A549 (cell line): Measurements from ENCODE around the gene FRY. TPM values are rescaled to one million over a fixed set of nuclear protein-coding genes. Genes with fewer than 3 reads are reported as not detected.
"Not testable (repeated sequence)": the region's sequence is repeated elsewhere in the genome, so short reads cannot be mapped to it uniquely, and the experiment has no call there.

Experiments used
- ATAC-seq, 2 experiments: fragments of 200-7000 bp in 1 of 2; fragments of >200 bp in 1 of 2; cut with Nextera tagmentation in 1 of 2; cut with Tn5 transposase in 1 of 2; 3 replicates each; pipeline versions ENCODE4 v1.8.0 to v1.9.1; 2018 to 2020; ENCODE audit warnings: mild to moderate bottlenecking in 1 of 2, moderate library complexity in 1 of 2
- CTCF ChIA-PET: fragments of 300-600 bp; sonication (Branson Sonifier 250); formaldehyde crosslinking; extraction: SDS; loops from one replicate; lab custom pipeline; 2021; ENCODE audit warnings: antibody characterized with exemption, inconsistent platforms; lab: Yijun Ruan, JAX
- POLR2A ChIA-PET: fragments of 350-600 bp; formaldehyde crosslinking; extraction: SDS; loops from one replicate; lab custom pipeline; 2021; ENCODE audit warnings: antibody characterized with exemption, inconsistent platforms; lab: Yijun Ruan, JAX
- DNase-seq, 2 experiments: peaks; one replicate each; pipeline versions ENCODE4 v3.0.0 to v3.0.0-alpha.2; 2011 to 2016; ENCODE audit warnings: low read depth in 1 of 2, low spot score in 1 of 2
- FAIRE-seq: peaks from 2 replicates; lab custom pipeline; 2011; peaks lifted over from hg19 to GRCh38; lab: Jason Lieb, UNC
- H3K27ac ChIP-seq, 2 experiments: fragments of >200 bp; sonication (Bioruptor Twin); formaldehyde crosslinking; 3 replicates each; pipeline ENCODE4 v1.5.1; 2016 to 2017
- H3K4me1 ChIP-seq: fragments of >200 bp; sonication (Bioruptor Twin); formaldehyde crosslinking; 3 replicates; pipeline ENCODE4 v1.6.1; 2016
- H3K4me2 ChIP-seq: fragments of >200 bp; sonication (Bioruptor Twin); formaldehyde crosslinking; 3 replicates; pipeline ENCODE4 v1.6.1; 2016
- H3K4me3 ChIP-seq: fragments of >200 bp; sonication (Bioruptor Twin); formaldehyde crosslinking; 3 replicates; pipeline ENCODE4 v1.5.1; 2016
- H3K9me3 ChIP-seq: fragments of >200 bp; sonication (Bioruptor Twin); formaldehyde crosslinking; 3 replicates; pipeline ENCODE4 v1.6.1; 2016
- FOSL2 ChIP-seq, 2 experiments: fragments of 450-650 bp in 1 of 2; fragments of >200 bp in 1 of 2; sonication (Bioruptor Twin) in 1 of 2; formaldehyde crosslinking; IDR thresholded peaks; 2 replicates each; pipeline versions ENCODE4 v1.5.0 to v1.6.1; 2016 to 2020; ENCODE audit warnings: mild to moderate bottlenecking in 1 of 2, moderate library complexity in 1 of 2
- HEYL ChIP-seq: fragments of 250-450 bp; sonication (Bioruptor Pico); IDR thresholded peaks from 2 replicates; pipeline ENCODE4 v1.8.0; 2021; ENCODE audit warnings: mild to moderate bottlenecking, moderate library complexity
- JUN ChIP-seq, 2 experiments: fragments of >200 bp; sonication (Bioruptor Twin); formaldehyde crosslinking; IDR thresholded peaks; 2 replicates in 1 of 2; 3 replicates in 1 of 2; pipeline ENCODE4 v1.6.1; 2016 to 2017
- JUNB ChIP-seq: fragments of >200 bp; sonication (Bioruptor Twin); formaldehyde crosslinking; IDR thresholded peaks from 2 replicates; pipeline ENCODE4 v1.6.1; 2016
- KDM1A ChIP-seq: fragments of 200-600 bp; sonication (generic); IDR thresholded peaks from 2 replicates; pipeline ENCODE4 v1.6.1; 2016; ENCODE audit warnings: low read depth, mild to moderate bottlenecking
- MAFK ChIP-seq: fragments of 450-650 bp; IDR thresholded peaks from 2 replicates; pipeline ENCODE4 v1.6.1; 2014; ENCODE audit not compliant: partially characterized antibody
- POLR2AphosphoS2 ChIP-seq: conservative IDR thresholded peaks from 2 replicates; pipeline ENCODE4 v1.6.1; 2012; ENCODE audit warnings: low read length, improper control_type of control experiment, inconsistent platforms
- RFX5 ChIP-seq: fragments of 450-650 bp; IDR thresholded peaks from 2 replicates; pipeline ENCODE4 v1.7.1; 2014; ENCODE audit warnings: antibody characterized with exemption, mild to moderate bottlenecking, moderate library complexity
- SREBF2 ChIP-seq: fragments of 450-650 bp; IDR thresholded peaks from 2 replicates; pipeline ENCODE4 v1.6.1; 2014; ENCODE audit warnings: mild to moderate bottlenecking, moderate library complexity
- TP53 ChIP-seq: fragments of 250-450 bp; sonication (Bioruptor Pico); IDR thresholded peaks from 2 replicates; pipeline ENCODE4 v1.5.0; 2021; ENCODE audit warnings: mild to moderate bottlenecking, moderate library complexity
- ZSCAN20 ChIP-seq: fragments of 250-450 bp; sonication (Bioruptor Pico); IDR thresholded peaks from 2 replicates; pipeline ENCODE4 v1.8.0; 2022; ENCODE audit warnings: mild to moderate bottlenecking, moderate library complexity
- WGBS: methylation state at CpG from one replicate; pipeline ENCODE4 v1.1.6; 2017; ENCODE audit errors: missing lambda C conversion rate; 5-methylcytosine and 5-hydroxymethylcytosine counted together
- polyA minus RNA-seq: library from RNA; depleted of rRNA, polyadenylated mRNA; stranded (reverse); fragments of >200 nt; gene quantifications from 2 replicates; pipeline ENCODE4 v1.2.3, GENCODE V29; 2011; rRNA and poly(A)+ RNA removed
- polyA plus RNA-seq, 4 experiments: library from polyadenylated mRNA; depleted of rRNA in 3 of 4; stranded (reverse); fragments of >200 nt; fragmentation: RNase III in 1 of 4; extraction: RNeasy Plus Mini Kit Qiagen cat#74134 plus additional on column Dnase treatment in 1 of 4; gene quantifications; 2 replicates in 3 of 4; 3 replicates in 1 of 4; pipeline ENCODE4 v1.2.3, GENCODE V29; 2011 to 2017
- TF ChIP-seq, protein P1 (sequence below): fragments of 250-450 bp; sonication (Bioruptor Pico); IDR thresholded peaks from 2 replicates; pipeline ENCODE4 v1.5.0; 2021; ENCODE audit warnings: mild to moderate bottlenecking, moderate library complexity, borderline replicate concordance
- TF ChIP-seq, protein P2 (sequence below): IDR thresholded peaks from 2 replicates; pipeline ENCODE4 v1.6.1; 2012
- TF ChIP-seq, protein P3 (sequence below): IDR thresholded peaks from 2 replicates; pipeline ENCODE4 v1.6.1; 2012; ENCODE audit warnings: low read depth, borderline replicate concordance

FRY gene
- polyA plus RNA-seq (2011; rRNA removed) (0.26 and 0.57 TPM in 2 replicates), polyA plus RNA-seq (2017; fragmentation: RNase III; extraction: RNeasy Plus Mini Kit Qiagen cat#74134 plus additional on column Dnase treatment) (0.08 TPM in 1 of 3 replicates, not detected in the others), polyA minus RNA-seq (0.88 and 1.7 TPM in 2 replicates)
- 0.03 and 0.05 TPM in 2 replicates for polyA plus RNA-seq (2012; cell fraction: cytosol; rRNA removed)
- 0.01 and 0.07 TPM in 2 replicates for polyA plus RNA-seq (2012; cell fraction: nucleus; rRNA removed)

DNA sequence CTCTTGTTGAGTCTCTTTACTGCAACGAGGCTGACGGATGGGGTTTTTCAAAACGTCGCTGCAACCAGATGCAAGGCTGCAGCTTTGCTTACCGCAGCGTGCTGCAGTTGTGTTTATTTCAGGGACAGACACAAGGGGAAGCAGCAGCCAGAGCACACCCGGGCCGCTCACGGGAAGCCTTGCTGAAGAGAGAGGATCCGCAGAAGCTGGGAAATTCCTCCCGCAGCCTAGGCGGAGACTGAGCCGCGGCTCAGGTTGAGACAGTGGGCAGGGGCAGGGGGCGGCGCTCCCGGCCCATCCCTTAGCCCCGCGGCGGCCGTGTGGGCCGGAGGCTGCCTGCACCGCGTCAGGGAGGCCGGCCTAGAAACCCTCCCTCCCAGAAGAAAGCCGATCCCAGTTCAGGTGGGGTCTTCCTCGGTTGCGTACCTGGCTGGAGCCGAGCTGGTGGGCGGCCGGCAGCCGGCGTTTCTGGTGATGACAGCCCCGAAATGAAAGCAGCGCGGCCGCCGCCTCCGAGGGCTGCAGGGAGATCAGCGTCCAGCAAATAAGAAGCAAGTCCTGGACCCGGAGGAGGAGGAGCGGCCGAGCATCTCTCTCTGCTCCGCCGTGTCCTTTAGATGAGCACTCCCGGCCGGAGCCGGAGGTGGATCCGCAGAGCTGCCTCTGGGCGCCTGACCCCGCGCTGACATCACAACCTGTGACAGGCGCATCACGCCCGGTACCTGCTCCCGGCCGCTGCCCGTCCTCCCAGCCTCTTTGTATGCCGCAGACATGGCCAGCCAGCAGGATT is at the start of gene FRY:
FRY (plus strand) TSS at position 750 of the 790 bp plus-strand sequence; CDS start at position 772, 22 bp downstream.
- DNase-seq (peak; percentile 32 to 41), ATAC-seq (peak; percentile 93 to 96), FAIRE-seq (no peak)
- H3K4me3 ChIP-seq: peak within 1 kb of the TSS; percentile 72
- no peaks in the 10 kb centered on the region for H3K9me3 ChIP-seq
- ChIA-PET CTCF (no interaction called here), POLR2A (interaction anchor here (1.0 kb wide), 1 partner anchor 121 kb away, joined by 3 read pairs; no protein-coding TSS in a partner anchor)
- TF ChIP-seq TP53 (CRISPR knock-in tag) (no peak), HEYL (CRISPR knock-in tag) (no peak), RFX5 (no peak), JUN (IDR thresholded peaks at IDR 0.05) (no peak)
- no peaks in the 10 kb centered on the region; the same call in 2 of the 3 replicates for H3K4me1 ChIP-seq
- peak within 1 kb of the TSS; percentile 94 for H3K4me2 ChIP-seq
- H3K27ac ChIP-seq: peak within 1 kb of the TSS; percentile 30 to 55; a peak in 1 of 6 replicates
- 8% methylated on average over 10 of the region's 59 CpGs for WGBS

DNA sequence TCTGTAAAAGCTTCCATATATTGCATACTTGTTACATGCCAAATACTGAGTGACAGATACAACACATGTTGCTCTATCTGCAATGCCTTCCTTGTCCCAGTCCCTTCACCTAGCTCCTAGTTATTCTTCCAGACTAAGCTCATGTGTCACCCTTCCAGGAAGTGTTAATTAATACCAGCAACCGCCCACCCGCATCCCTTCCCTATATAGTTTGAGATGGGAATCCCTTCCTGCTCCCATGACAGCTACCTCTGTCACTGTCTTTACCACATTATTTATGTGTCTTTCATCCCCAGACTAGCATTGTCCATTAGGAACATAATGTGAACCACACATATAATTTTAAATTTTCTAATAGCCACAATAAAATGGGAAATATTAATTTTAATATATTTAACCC is 49.5 kb upstream of the FRY start:
- ATAC-seq (no peak), FAIRE-seq (no peak), DNase-seq (no peak)
- TF ChIP-seq, protein P1, sequence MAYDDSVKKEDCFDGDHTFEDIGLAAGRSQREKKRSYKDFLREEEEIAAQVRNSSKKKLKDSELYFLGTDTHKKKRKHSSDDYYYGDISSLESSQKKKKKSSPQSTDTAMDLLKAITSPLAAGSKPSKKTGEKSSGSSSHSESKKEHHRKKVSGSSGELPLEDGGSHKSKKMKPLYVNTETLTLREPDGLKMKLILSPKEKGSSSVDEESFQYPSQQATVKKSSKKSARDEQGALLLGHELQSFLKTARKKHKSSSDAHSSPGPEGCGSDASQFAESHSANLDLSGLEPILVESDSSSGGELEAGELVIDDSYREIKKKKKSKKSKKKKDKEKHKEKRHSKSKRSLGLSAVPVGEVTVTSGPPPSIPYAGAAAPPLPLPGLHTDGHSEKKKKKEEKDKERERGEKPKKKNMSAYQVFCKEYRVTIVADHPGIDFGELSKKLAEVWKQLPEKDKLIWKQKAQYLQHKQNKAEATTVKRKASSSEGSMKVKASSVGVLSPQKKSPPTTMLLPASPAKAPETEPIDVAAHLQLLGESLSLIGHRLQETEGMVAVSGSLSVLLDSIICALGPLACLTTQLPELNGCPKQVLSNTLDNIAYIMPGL (CRISPR knock-in tag): no peak
- no peak for TF ChIP-seq ZSCAN20 (CRISPR knock-in tag)
- no peak for TF ChIP-seq SREBF2
- no peak for TF ChIP-seq KDM1A
- TF ChIP-seq, protein P2, sequence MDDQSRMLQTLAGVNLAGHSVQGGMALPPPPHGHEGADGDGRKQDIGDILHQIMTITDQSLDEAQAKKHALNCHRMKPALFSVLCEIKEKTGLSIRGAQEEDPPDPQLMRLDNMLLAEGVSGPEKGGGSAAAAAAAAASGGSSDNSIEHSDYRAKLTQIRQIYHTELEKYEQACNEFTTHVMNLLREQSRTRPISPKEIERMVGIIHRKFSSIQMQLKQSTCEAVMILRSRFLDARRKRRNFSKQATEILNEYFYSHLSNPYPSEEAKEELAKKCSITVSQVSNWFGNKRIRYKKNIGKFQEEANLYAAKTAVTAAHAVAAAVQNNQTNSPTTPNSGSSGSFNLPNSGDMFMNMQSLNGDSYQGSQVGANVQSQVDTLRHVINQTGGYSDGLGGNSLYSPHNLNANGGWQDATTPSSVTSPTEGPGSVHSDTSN: no peak
- TF ChIP-seq, protein P3, sequence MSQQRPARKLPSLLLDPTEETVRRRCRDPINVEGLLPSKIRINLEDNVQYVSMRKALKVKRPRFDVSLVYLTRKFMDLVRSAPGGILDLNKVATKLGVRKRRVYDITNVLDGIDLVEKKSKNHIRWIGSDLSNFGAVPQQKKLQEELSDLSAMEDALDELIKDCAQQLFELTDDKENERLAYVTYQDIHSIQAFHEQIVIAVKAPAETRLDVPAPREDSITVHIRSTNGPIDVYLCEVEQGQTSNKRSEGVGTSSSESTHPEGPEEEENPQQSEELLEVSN: no peak
- no peak for TF ChIP-seq POLR2AphosphoS2
- no peak for TF ChIP-seq MAFK
- Histone ChIP-seq H3K4me1 (peaks cover 14% of the 10 kb centered on the region; the same call in 2 of the 3 replicates), H3K4me3 (no peak overlapping the region), H3K27ac (peak overlapping the region; percentile 12 to 21; a peak in 2 of 6 replicates), H3K9me3 (no peaks in the 10 kb centered on the region), H3K4me2 (no peak overlapping the region; the same call in 2 of the 3 replicates)
- POLR2A ChIA-PET: no interaction called here
- CTCF ChIA-PET: no interaction called here
- 86% methylated on average over 2 of the region's 2 CpGs for WGBS

DNA sequence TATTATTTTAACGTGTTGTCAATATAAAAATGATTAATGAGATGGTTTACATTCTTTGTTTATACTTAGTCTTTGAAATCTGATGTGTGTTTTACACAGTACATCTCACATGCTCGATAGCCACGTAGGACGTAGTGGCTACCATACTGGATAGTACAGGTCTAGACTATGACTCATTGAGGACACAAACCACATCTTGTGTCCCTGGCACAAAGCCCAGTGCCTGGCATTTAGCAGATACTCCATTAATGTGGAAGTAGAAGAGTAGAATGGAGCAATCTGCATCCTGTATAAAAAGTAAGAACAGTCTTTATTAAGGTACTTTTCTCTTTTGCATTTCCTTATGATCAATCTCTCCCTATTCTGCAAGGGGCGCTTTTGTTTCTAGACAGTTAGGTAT is 49.0 kb upstream of the FRY start:
- ChIA-PET CTCF (no interaction called here), POLR2A (no interaction called here)
- TF ChIP-seq JUNB: peak; percentile 32
- TF ChIP-seq, protein P3: no peak
- TF ChIP-seq FOSL2 (IDR thresholded peaks at IDR 0.05): 0 out of 2 replicates have a peak, but pooled peaks have one; percentile 23
- peak; percentile 48; the same call in 1 of the 2 replicates for TF ChIP-seq FOSL2 (CRISPR knock-in tag; IDR thresholded peaks at IDR 0.05)
- Histone ChIP-seq H3K27ac (no peak overlapping the region), H3K9me3 (no peaks in the 10 kb centered on the region), H3K4me1 (peaks cover 14% of the 10 kb centered on the region; the same call in 2 of the 3 replicates), H3K4me3 (no peak overlapping the region), H3K4me2 (peak overlapping the region; percentile 19; the same call in 1 of the 3 replicates)
- WGBS: 5% methylated on average over 5 of the region's 5 CpGs
- peak; percentile 23 to 76 for DNase-seq
- peak; percentile 73 to 88; a peak in 5 of 6 replicates for ATAC-seq
- no peak for FAIRE-seq

DNA sequence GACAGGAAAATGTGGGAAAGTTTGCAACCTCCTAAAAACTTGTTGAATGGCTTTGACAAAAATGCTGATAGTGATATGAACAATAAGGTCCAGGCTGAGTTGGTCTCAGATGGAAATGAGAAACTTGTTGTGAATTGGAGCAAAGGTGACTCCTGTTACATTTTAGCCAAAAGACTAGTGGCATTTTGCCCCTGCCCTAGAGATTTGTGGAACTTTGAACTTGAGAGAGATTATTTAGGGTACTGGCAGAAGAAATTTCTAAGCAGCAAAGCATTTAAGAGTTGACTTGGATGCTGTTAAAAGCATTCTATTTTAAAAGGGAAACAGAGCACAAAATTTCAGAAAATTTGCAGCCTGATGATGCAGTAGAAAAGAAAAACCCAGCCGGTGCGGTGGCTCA is 47.9 kb upstream of the FRY start:
- H3K4me2 ChIP-seq, H3K27ac ChIP-seq, ATAC-seq, H3K9me3 ChIP-seq, DNase-seq, H3K4me3 ChIP-seq, POLR2A ChIA-PET, FAIRE-seq: not testable (repeated sequence)
- H3K4me1 ChIP-seq: peaks cover 14% of the 10 kb centered on the region; the same call in 2 of the 3 replicates
- CTCF ChIA-PET: interaction anchor here (1.0 kb wide), 1 partner anchor 73 kb away, joined by 3 read pairs; no protein-coding TSS in a partner anchor
- 90% methylated on average over 2 of the region's 2 CpGs for WGBS

DNA sequence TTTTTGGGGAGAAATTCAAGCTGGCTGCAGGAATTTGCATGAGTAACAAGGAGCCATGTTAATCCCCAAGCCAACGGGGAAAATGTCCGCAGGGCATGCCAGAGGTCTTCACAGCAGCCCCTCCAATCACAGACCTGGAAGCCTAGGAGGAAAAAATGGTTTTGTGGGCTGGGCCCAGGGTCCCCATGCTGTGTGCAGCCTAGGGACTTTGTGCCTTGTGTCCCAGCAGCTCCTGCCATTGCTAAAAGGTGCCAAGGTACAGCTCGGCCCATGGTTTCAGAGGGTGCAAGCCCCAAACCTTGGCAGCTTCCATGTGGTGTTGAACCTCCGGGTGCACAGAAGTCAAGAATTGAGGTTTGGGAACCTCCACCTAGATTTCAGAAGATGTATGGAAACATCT is 47.2 kb upstream of the FRY start:
- POLR2A ChIA-PET, H3K27ac ChIP-seq, DNase-seq, ATAC-seq, FAIRE-seq, H3K4me2 ChIP-seq, H3K4me3 ChIP-seq, H3K9me3 ChIP-seq: not testable (repeated sequence)
- H3K4me1 ChIP-seq: peaks cover 14% of the 10 kb centered on the region; the same call in 2 of the 3 replicates
- CTCF ChIA-PET: interaction anchor here (1.0 to 1.3 kb wide), 2 partner anchors 17 to 74 kb away, joined by 3 read pairs; no protein-coding TSS in a partner anchor
- 23% methylated on average over 2 of the region's 4 CpGs for WGBS
